Measurements from ENCODE around the gene TSPAN31.

GRCh38 chr12:57730336-57731067, 14.3 kb upstream of the TSPAN31 start:
- TF ChIP-seq CTCF (optimal IDR thresholded peaks at IDR 0.05 in 1 of 3, IDR thresholded peaks at IDR 0.05 in 1 of 3, conservative IDR thresholded peaks at IDR 0.05 in 1 of 3; ENCODE audit: extremely low read depth in 1 of 3, insufficient read depth in 2 of 3, low read length in 3 of 3) (no peak), EZH2 (IDR thresholded peaks at IDR 0.05; ENCODE audit: low read length) (no peak)

Measured in keratinocyte (primary cell).